Neuron (in vitro differentiated cells): ENCODE measurements around the gene RAB25.

ENCODE experiments used
- H2AFZ ChIP-seq: one replicate; pipeline ENCODE4 v1.6.1; 2013; ENCODE audit warnings: low read depth, mild to moderate bottlenecking, inconsistent platforms, low read length, moderate library complexity
- H3K27me3 ChIP-seq: one replicate; pipeline ENCODE4 v1.6.1; 2013; ENCODE audit warnings: low read length; ENCODE audit not compliant: insufficient read depth
- H3K36me3 ChIP-seq: one replicate; pipeline ENCODE4 v1.6.1; 2013; ENCODE audit warnings: low read length; ENCODE audit not compliant: insufficient read depth
- H3K4me1 ChIP-seq: one replicate; pipeline ENCODE4 v1.6.1; 2013; ENCODE audit warnings: low read length; ENCODE audit not compliant: insufficient read depth
- H3K4me3 ChIP-seq: 2 replicates; pipeline ENCODE4 v1.5.1; 2013; ENCODE audit warnings: mild to moderate bottlenecking, low read length, moderate library complexity
- H3K9me3 ChIP-seq: one replicate; pipeline ENCODE4 v1.6.1; 2013; ENCODE audit warnings: low read length

Gene RAB25

GRCh38 chr1:156090138-156090839, 29.3 kb downstream of the RAB25 start:
- no peak overlapping the region for H3K4me3 ChIP-seq
- H3K36me3 ChIP-seq, result peaks cover 34% of the 10 kb centered on the region
- peaks cover 27% of the 10 kb centered on the region for H3K4me1 ChIP-seq
- H3K9me3 ChIP-seq, result no peaks in the 10 kb centered on the region
- no peaks in the 10 kb centered on the region for H3K27me3 ChIP-seq
- H2AFZ ChIP-seq, result no peak overlapping the region

- peaks cover 22% of the 10 kb centered on the region for H3K4me1 ChIP-seq
- H3K27me3 ChIP-seq, result no peaks in the 10 kb centered on the region
- no peak overlapping the region for H3K4me3 ChIP-seq
- H3K36me3 ChIP-seq, result peaks cover 37% of the 10 kb centered on the region
- no peaks in the 10 kb centered on the region for H3K9me3 ChIP-seq
- H2AFZ ChIP-seq, result no peak overlapping the region
Observed at GRCh38 chr1:156090840-156091188, 29.9 kb downstream of the RAB25 start.

GRCh38 chr1:156091610-156092009, 30.6 kb downstream of the RAB25 start:
- Histone ChIP-seq H3K4me1 (peaks cover 23% of the 10 kb centered on the region), H2AFZ (no peak overlapping the region), H3K4me3 (no peak overlapping the region), H3K9me3 (no peaks in the 10 kb centered on the region), H3K27me3 (no peaks in the 10 kb centered on the region), H3K36me3 (peaks cover 41% of the 10 kb centered on the region)

GRCh38 chr1:156095906-156096508, 35.0 kb downstream of the RAB25 start:
- Histone ChIP-seq H3K9me3 (no peaks in the 10 kb centered on the region), H2AFZ (no peak overlapping the region), H3K4me1 (peaks cover 15% of the 10 kb centered on the region), H3K27me3 (no peaks in the 10 kb centered on the region), H3K36me3 (peaks cover 67% of the 10 kb centered on the region), H3K4me3 (no peak overlapping the region)

- Histone ChIP-seq H3K4me3 (no peak overlapping the region), H2AFZ (no peak overlapping the region), H3K4me1 (peaks cover 15% of the 10 kb centered on the region), H3K36me3 (peaks cover 63% of the 10 kb centered on the region), H3K9me3 (no peaks in the 10 kb centered on the region), H3K27me3 (no peaks in the 10 kb centered on the region)
Observed at GRCh38 chr1:156096640-156097391, 35.9 kb downstream of the RAB25 start.

- no peak overlapping the region for H2AFZ ChIP-seq
- no peaks in the 10 kb centered on the region for H3K9me3 ChIP-seq
- no peak overlapping the region for H3K4me3 ChIP-seq
- H3K27me3 ChIP-seq, result no peaks in the 10 kb centered on the region
- peaks cover 18% of the 10 kb centered on the region for H3K4me1 ChIP-seq
- peaks cover 59% of the 10 kb centered on the region for H3K36me3 ChIP-seq
Observed at GRCh38 chr1:156097499-156098178, 36.7 kb downstream of the RAB25 start.

- Histone ChIP-seq H3K4me1 (peaks cover 29% of the 10 kb centered on the region), H3K27me3 (no peaks in the 10 kb centered on the region), H2AFZ (no peak overlapping the region), H3K9me3 (no peaks in the 10 kb centered on the region), H3K36me3 (peaks cover 52% of the 10 kb centered on the region), H3K4me3 (no peak overlapping the region)
Observed at GRCh38 chr1:156098784-156099183, 37.8 kb downstream of the RAB25 start.

- H3K4me1 ChIP-seq, result peaks cover 34% of the 10 kb centered on the region
- no peak overlapping the region for H3K4me3 ChIP-seq
- no peaks in the 10 kb centered on the region for H3K9me3 ChIP-seq
- no peak overlapping the region for H2AFZ ChIP-seq
- H3K36me3 ChIP-seq, result peaks cover 48% of the 10 kb centered on the region
- no peaks in the 10 kb centered on the region for H3K27me3 ChIP-seq
Observed at GRCh38 chr1:156099282-156099681, 38.3 kb downstream of the RAB25 start.

GRCh38 chr1:156100205-156100995, 39.4 kb downstream of the RAB25 start:
- no peak overlapping the region for H3K4me3 ChIP-seq
- H2AFZ ChIP-seq, result no peak overlapping the region
- peaks cover 44% of the 10 kb centered on the region for H3K36me3 ChIP-seq
- H3K9me3 ChIP-seq, result no peaks in the 10 kb centered on the region
- H3K4me1 ChIP-seq, result peaks cover 45% of the 10 kb centered on the region
- no peaks in the 10 kb centered on the region for H3K27me3 ChIP-seq

GRCh38 chr1:156101880-156102279, 40.9 kb downstream of the RAB25 start:
- Histone ChIP-seq H3K4me3 (no peak overlapping the region), H3K36me3 (peaks cover 34% of the 10 kb centered on the region), H3K4me1 (peaks cover 42% of the 10 kb centered on the region), H3K9me3 (no peaks in the 10 kb centered on the region), H2AFZ (no peak overlapping the region), H3K27me3 (no peaks in the 10 kb centered on the region)

GRCh38 chr1:156102633-156103511, 41.9 kb downstream of the RAB25 start:
- peaks cover 24% of the 10 kb centered on the region for H3K36me3 ChIP-seq
- H3K27me3 ChIP-seq, result no peaks in the 10 kb centered on the region
- H2AFZ ChIP-seq, result no peak overlapping the region
- peaks cover 43% of the 10 kb centered on the region for H3K4me1 ChIP-seq
- no peaks in the 10 kb centered on the region for H3K9me3 ChIP-seq
- no peak overlapping the region for H3K4me3 ChIP-seq

GRCh38 chr1:156103521-156103947, 42.6 kb downstream of the RAB25 start:
- Histone ChIP-seq H3K4me3 (no peak overlapping the region), H3K36me3 (peaks cover 18% of the 10 kb centered on the region), H3K4me1 (peaks cover 43% of the 10 kb centered on the region), H3K9me3 (no peaks in the 10 kb centered on the region), H2AFZ (no peak overlapping the region), H3K27me3 (no peaks in the 10 kb centered on the region)
